Loucy (cell line): ENCODE measurements around the gene CCS.

Experiments used
- H2AFZ ChIP-seq: fragments of 200-600 bp; sonication (generic); 2 replicates; pipeline ENCODE4 v1.6.0; 2016; ENCODE audit warnings: antibody characterized with exemption, mild to moderate bottlenecking, low read length, moderate library complexity
- H3F3A ChIP-seq: fragments of 200-600 bp; 2 replicates; pipeline ENCODE4 v1.6.0; 2016; ENCODE audit warnings: antibody characterized with exemption, low read depth, mild to moderate bottlenecking
- H3K27me3 ChIP-seq: fragments of 200-600 bp; sonication (generic); 2 replicates; pipeline ENCODE4 v1.6.1; 2014; ENCODE audit warnings: low read length, mild to moderate bottlenecking; ENCODE audit not compliant: insufficient read depth, poor library complexity, severe bottlenecking
- H3K36me3 ChIP-seq: fragments of 200-600 bp; sonication (generic); 2 replicates; pipeline ENCODE4 v1.6.1; 2016; ENCODE audit warnings: low read length; ENCODE audit not compliant: insufficient read depth
- H3K4me1 ChIP-seq: fragments of 200-600 bp; sonication (generic); 2 replicates; pipeline ENCODE4 v1.5.1; 2014; ENCODE audit warnings: low read length, mild to moderate bottlenecking; ENCODE audit not compliant: insufficient read depth, poor library complexity, severe bottlenecking
- H3K4me2 ChIP-seq: fragments of 200-600 bp; sonication (generic); 2 replicates; pipeline ENCODE4 v1.6.0; 2014; ENCODE audit warnings: antibody characterized with exemption, low read length, low read depth, mild to moderate bottlenecking; ENCODE audit not compliant: poor library complexity, severe bottlenecking
- H3K4me3 ChIP-seq: fragments of 200-600 bp; sonication (generic); 2 replicates; pipeline ENCODE4 v1.5.1; 2014; ENCODE audit warnings: low read length, mild to moderate bottlenecking, mixed read lengths; ENCODE audit not compliant: poor library complexity, severe bottlenecking
- H3K79me2 ChIP-seq: fragments of 200-600 bp; sonication (generic); 2 replicates; pipeline ENCODE4 v1.6.1; 2014; ENCODE audit warnings: low read length; ENCODE audit not compliant: insufficient read depth
- H3K9ac ChIP-seq: fragments of 200-600 bp; sonication (generic); 2 replicates; pipeline ENCODE4 v1.6.0; 2014; ENCODE audit warnings: mild to moderate bottlenecking, low read depth, low read length, moderate library complexity; ENCODE audit not compliant: poor library complexity, severe bottlenecking
- H3K9me2 ChIP-seq: fragments of 200-600 bp; sonication (generic); replicated peaks from 2 replicates; pipeline ENCODE4 v1.6.1; 2016; ENCODE audit warnings: low read depth, low read length, mixed read lengths
- H3K9me3 ChIP-seq: fragments of 200-600 bp; sonication (generic); 2 replicates; pipeline ENCODE4 v1.6.1; 2014; ENCODE audit warnings: mild to moderate bottlenecking, antibody characterized with exemption, low read length, low read depth; ENCODE audit not compliant: insufficient read depth
- H4K20me1 ChIP-seq: fragments of 200-600 bp; sonication (generic); 2 replicates; pipeline ENCODE4 v1.6.0; 2014; ENCODE audit warnings: antibody characterized with exemption, low read length, mild to moderate bottlenecking; ENCODE audit not compliant: insufficient read depth, poor library complexity, severe bottlenecking
- EZH2phosphoT487 ChIP-seq: fragments of 200-600 bp; IDR thresholded peaks from 2 replicates; pipeline ENCODE4 v1.6.1; 2018; ENCODE audit warnings: antibody characterized with exemption, mild to moderate bottlenecking, moderate library complexity, borderline replicate concordance
- TF ChIP-seq, protein P1 (sequence below): fragments of 200-600 bp; sonication (generic); conservative IDR thresholded peaks from 2 replicates; pipeline ENCODE4 v1.5.1; 2014; ENCODE audit warnings: mild to moderate bottlenecking, antibody characterized with exemption, low read length

CCS gene

DNA sequence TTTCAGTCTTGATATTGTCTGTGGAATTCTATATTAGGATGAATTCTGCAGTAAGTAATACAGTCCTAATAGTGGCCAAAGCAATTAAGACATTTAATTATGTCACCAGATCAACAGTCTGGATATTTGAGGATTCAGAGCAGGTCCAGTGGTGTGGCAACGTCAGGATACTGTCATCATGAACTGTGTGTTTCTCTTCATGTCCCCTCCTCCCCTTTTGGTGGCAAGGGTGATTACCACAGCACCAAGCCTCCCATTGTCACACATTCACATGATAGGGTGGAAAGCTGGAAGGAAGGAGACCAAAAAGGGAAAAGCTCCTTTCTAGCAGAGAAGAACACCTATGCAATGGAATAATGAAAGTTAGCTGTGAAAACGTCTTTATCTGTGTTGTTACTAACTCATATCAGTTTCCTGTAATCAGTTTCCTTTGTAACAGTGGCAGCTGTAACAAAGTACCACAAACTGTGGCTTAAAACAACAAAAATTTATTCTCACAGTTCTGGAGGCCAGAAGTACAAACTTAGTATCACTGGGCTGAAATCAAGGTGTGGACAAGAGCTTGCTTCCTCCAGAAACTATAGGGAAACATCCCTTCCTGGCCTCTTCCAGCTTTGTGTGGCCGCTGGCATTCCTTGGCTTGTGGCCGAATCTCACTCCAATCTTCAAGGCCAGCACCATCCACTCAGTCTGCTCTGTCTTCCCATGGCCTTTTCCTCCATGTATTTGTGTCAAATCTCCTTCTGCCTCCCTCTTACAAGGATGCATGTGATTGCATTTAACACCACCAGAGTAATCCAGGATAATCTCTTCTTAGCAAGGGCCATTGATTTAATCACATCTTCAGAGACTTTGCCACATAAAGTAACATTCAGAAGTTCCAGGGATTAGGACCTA lies 17.0 kb downstream of the CCS start:
- Histone ChIP-seq H3K9me3 (no peaks in the 10 kb centered on the region), H3K4me3 (peak overlapping the region; percentile 50), H3F3A (no peaks in the 10 kb centered on the region), H3K36me3 (no peaks in the 10 kb centered on the region), H3K79me2 (peaks cover 4% of the 10 kb centered on the region; the same call in 1 of the 2 replicates), H3K4me1 (peaks cover 12% of the 10 kb centered on the region), H3K9me2 (no peaks in the 10 kb centered on the region), H3K9ac (peak overlapping the region; percentile 42), H3K4me2 (peak overlapping the region; percentile 66), H2AFZ (no peak overlapping the region), H3K27me3 (no peaks in the 10 kb centered on the region), H4K20me1 (no peaks in the 10 kb centered on the region)
- no peak for TF ChIP-seq EZH2phosphoT487
- TF ChIP-seq, protein P1, sequence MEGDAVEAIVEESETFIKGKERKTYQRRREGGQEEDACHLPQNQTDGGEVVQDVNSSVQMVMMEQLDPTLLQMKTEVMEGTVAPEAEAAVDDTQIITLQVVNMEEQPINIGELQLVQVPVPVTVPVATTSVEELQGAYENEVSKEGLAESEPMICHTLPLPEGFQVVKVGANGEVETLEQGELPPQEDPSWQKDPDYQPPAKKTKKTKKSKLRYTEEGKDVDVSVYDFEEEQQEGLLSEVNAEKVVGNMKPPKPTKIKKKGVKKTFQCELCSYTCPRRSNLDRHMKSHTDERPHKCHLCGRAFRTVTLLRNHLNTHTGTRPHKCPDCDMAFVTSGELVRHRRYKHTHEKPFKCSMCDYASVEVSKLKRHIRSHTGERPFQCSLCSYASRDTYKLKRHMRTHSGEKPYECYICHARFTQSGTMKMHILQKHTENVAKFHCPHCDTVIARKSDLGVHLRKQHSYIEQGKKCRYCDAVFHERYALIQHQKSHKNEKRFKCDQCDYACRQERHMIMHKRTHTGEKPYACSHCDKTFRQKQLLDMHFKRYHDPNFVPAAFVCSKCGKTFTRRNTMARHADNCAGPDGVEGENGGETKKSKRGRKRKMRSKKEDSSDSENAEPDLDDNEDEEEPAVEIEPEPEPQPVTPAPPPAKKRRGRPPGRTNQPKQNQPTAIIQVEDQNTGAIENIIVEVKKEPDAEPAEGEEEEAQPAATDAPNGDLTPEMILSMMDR: no peak

DNA sequence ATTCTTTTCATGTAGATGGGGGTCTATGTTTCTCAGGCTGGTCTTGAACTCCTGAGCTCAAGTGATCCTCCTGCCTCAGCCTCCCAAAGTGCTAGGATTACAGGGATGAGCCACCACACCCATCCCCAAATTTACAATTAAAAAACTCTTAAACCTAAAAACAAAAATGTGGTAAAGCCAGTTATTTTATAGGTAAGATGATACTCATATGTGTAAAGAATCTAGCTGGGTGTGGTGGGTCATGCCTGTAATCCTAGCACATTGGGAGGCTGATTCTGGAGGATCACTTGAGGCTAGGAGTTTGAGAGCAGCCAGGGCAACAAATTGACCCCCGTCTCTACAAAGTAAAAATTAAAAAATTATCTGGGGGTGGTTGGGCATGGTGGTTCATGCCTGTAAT lies 19.5 kb downstream of the CCS start:
- H3K4me1 ChIP-seq: peaks cover 20% of the 10 kb centered on the region
- TF ChIP-seq, protein P1: no peak
- no peak for TF ChIP-seq EZH2phosphoT487
- H4K20me1 ChIP-seq: peaks cover 9% of the 10 kb centered on the region
- H3K79me2 ChIP-seq: peaks cover 26% of the 10 kb centered on the region
- H3K4me3 ChIP-seq: no peak overlapping the region
- H3K36me3 ChIP-seq: no peaks in the 10 kb centered on the region
- no peaks in the 10 kb centered on the region for H3K9me2 ChIP-seq
- no peaks in the 10 kb centered on the region for H3K9me3 ChIP-seq
- H3K4me2 ChIP-seq: no peak overlapping the region
- no peaks in the 10 kb centered on the region for H3F3A ChIP-seq
- H3K9ac ChIP-seq: no peak overlapping the region
- H3K27me3 ChIP-seq: peaks cover 6% of the 10 kb centered on the region
- no peak overlapping the region for H2AFZ ChIP-seq

DNA sequence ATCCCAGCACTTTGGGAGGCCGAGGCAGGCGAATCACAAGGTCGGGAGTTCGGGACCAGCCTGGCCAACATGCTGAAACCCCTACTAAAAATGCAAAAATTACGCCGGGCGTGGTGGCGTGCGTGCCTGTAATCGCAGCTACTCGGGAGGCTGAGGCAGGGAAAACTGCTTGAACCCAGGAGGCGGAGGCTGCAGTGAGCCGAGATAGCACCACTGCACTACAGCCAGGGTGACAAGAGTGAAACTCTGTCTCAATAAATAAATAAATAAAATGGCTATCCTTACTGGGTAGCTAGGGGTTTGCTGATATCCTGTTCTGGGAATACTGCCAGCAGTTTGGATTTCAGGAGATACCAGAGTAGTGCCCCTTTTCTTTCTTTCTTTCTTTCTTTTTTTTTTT lies 21.1 kb downstream of the CCS start:
- H3K9me2 ChIP-seq: no peaks in the 10 kb centered on the region
- peaks cover 7% of the 10 kb centered on the region for H3K27me3 ChIP-seq
- TF ChIP-seq EZH2phosphoT487: no peak
- TF ChIP-seq, protein P1: no peak
- peaks cover 42% of the 10 kb centered on the region for H3K79me2 ChIP-seq
- no peak overlapping the region for H2AFZ ChIP-seq
- no peaks in the 10 kb centered on the region; the same call in 1 of the 2 replicates for H3F3A ChIP-seq
- H3K4me2 ChIP-seq: no peak overlapping the region
- H3K4me1 ChIP-seq: peaks cover 25% of the 10 kb centered on the region
- no peak overlapping the region for H3K4me3 ChIP-seq
- H4K20me1 ChIP-seq: peaks cover 25% of the 10 kb centered on the region
- 0 out of 2 replicates have a peak, but pooled peaks cover 5% of the 10 kb centered on the region for H3K36me3 ChIP-seq
- no peak overlapping the region for H3K9ac ChIP-seq
- no peaks in the 10 kb centered on the region for H3K9me3 ChIP-seq
